BLaER1 treated with 17β-estradiol and CSF1 and Interleukin-3, amounts not matched to agents 10 nM and 100 nM (cell line): ENCODE measurements around the gene PRIM1.
"Not testable (repeated sequence)": the region's sequence is repeated elsewhere in the genome, so short reads cannot be mapped to it uniquely, and the experiment has no call there.

Experiments
- H3K27ac ChIP-seq, 11 experiments: shearing (Covaris generic); formaldehyde crosslinking; 2 replicates each; pipeline ENCODE4 v1.8.1; 2022
- H3K27me3 ChIP-seq, 11 experiments: shearing (Covaris generic); formaldehyde crosslinking; 2 replicates each; pipeline ENCODE4 v1.8.1; 2022
- H3K36me3 ChIP-seq, 11 experiments: shearing (Covaris generic); formaldehyde crosslinking; 2 replicates each; pipeline ENCODE4 v1.8.1; 2022
- H3K4me1 ChIP-seq, 10 experiments: shearing (Covaris generic); formaldehyde crosslinking; 2 replicates each; pipeline ENCODE4 v1.8.1; 2022
- H3K4me2 ChIP-seq, 11 experiments: shearing (Covaris generic); formaldehyde crosslinking; 2 replicates each; pipeline ENCODE4 v1.8.1; 2022
- H3K4me3 ChIP-seq, 10 experiments: shearing (Covaris generic); formaldehyde crosslinking; 2 replicates each; pipeline ENCODE4 v1.8.1; 2022
- H3K9ac ChIP-seq, 11 experiments: shearing (Covaris generic); formaldehyde crosslinking; 2 replicates each; pipeline ENCODE4 v1.8.1; 2022
- H3K9me3 ChIP-seq, 11 experiments: shearing (Covaris generic); formaldehyde crosslinking; replicated peaks in 1 of 11; 2 replicates each; pipeline ENCODE4 v1.8.1; 2022
- H4K20me1 ChIP-seq, 11 experiments: shearing (Covaris generic); formaldehyde crosslinking; 2 replicates each; pipeline ENCODE4 v1.8.1; 2022
- Cebpa-rat ChIP-seq, 11 experiments: shearing (Covaris generic); IDR thresholded peaks; 2 replicates each; pipeline ENCODE4 v1.8.1; 2022

Gene PRIM1

DNA sequence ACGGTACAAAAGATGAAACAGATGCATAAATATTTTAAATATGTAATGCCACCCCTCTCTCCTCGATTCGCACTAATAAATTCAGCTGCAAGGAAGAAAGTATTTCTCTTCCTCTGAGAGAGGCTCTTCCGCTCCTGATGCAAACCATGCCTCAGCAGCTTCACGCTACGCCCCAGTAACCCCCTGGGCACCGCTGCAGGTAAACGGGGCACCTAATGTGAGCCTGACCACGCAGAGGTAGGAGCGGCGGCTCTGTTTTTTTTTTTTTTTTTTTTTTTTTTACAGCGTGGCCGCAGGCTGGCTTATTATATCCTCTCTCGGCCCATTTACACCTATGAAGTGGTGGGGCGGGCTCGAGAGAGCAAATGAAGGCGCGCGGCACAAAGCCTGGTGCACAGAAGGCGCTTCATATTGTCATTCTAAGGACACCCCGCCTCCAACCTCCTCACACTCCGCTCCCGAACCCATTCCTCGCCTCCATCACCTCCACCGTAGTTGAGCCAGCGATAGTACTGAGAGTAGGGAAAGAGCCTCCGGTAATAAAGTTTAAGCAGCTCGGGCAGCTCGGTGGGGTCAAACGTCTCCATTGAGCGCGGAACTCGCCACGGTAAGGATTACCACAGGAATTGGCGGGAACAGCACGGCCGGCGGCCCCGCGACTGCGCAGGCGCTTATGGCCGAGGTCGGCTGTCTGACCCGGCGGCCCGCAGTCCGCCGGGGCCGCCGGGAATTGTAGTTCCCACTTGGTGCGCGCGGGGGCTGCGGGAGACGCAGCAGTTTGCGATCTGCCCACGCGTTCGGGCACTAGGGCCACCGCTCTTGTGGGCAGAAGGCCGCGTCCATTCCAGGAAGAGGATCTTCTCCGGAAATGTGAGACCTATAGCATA, at the start of gene PRIM1:
TSS of gene PRIM1 (minus strand) at position 612 of the 887 bp plus-strand sequence. CDS start at position 587, 25 bp downstream.
- Histone ChIP-seq H3K9me3 (no peaks in the 10 kb centered on the region), H3K27ac (peak within 1 kb of the TSS; percentile 8 to 96 (median 91); a peak in 20 of 22 replicates), H4K20me1 (no peaks in the 10 kb centered on the region; a peak in 1 of 22 replicates), H3K36me3 (peaks cover 0 to 32% (median 19%) of the 10 kb centered on the region in 11 experiments; a peak in 17 of 22 replicates), H3K27me3 (no peaks in the 10 kb centered on the region), H3K4me3 (peak within 1 kb of the TSS; percentile 67 to 91 (median 76)), H3K4me2 (peak within 1 kb of the TSS; percentile 77 to 97 (median 87)), H3K4me1 (peaks cover 24 to 40% (median 29%) of the 10 kb centered on the region in 10 experiments), H3K9ac (peak within 1 kb of the TSS; percentile 64 to 93 (median 87))
- TF ChIP-seq Cebpa-rat (IDR thresholded peaks at IDR 0.05): no peak

DNA sequence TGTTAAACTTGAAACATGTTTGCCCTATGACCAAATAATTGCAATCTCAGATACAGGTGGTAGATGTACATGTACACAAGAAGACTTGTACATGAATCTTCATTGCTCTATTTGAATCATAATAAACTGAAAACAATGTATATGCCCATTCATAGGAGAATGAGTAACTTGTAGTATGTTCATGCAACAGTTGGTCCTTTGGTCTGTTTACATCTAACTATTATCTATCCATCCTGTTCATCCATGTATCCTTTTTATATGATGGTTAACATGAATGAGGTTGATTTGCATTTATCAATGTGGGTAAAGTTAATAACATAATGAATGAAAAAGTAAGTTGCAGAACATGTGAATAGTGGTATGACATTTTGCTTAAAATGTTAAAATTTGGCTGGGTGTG, 48.1 kb upstream of the PRIM1 start:
- H4K20me1 ChIP-seq: no peaks in the 10 kb centered on the region
- no peaks in the 10 kb centered on the region for H3K36me3 ChIP-seq
- H3K4me3 ChIP-seq: no peak overlapping the region
- peaks cover 24 to 38% (median 30%) of the 10 kb centered on the region in 11 experiments; a peak in 21 of 22 replicates for H3K9me3 ChIP-seq
- H3K27ac ChIP-seq: no peak overlapping the region
- H3K4me1 ChIP-seq: no peaks in the 10 kb centered on the region
- no peak overlapping the region for H3K4me2 ChIP-seq
- TF ChIP-seq Cebpa-rat (IDR thresholded peaks at IDR 0.05): no peak
- no peak overlapping the region for H3K9ac ChIP-seq
- no peaks in the 10 kb centered on the region for H3K27me3 ChIP-seq

DNA sequence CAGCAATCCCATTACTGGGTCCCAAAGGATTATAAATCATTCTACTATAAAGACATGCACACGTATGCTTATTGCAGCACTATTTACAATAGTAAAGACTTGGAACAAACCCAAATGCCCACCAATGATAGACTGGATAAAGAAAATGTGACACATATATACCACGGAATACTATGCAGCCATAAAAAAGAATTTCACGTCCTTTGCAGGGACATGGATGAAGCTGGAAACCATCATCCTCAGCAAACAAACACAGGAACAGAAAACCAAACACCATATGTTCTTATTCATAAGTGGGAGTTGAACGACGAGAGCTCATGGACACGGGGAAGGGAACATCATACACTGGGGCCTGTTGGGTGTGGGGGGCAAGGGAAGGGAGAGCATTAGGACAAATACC, 47.2 kb upstream of the PRIM1 start:
- H3K27me3 ChIP-seq, H3K9ac ChIP-seq, H3K4me1 ChIP-seq, H3K27ac ChIP-seq, H3K4me3 ChIP-seq, H3K36me3 ChIP-seq, H3K4me2 ChIP-seq, H4K20me1 ChIP-seq: not testable (repeated sequence)
- H3K9me3 ChIP-seq: peaks cover 15 to 29% (median 21%) of the 10 kb centered on the region in 11 experiments; a peak in 20 of 22 replicates

DNA sequence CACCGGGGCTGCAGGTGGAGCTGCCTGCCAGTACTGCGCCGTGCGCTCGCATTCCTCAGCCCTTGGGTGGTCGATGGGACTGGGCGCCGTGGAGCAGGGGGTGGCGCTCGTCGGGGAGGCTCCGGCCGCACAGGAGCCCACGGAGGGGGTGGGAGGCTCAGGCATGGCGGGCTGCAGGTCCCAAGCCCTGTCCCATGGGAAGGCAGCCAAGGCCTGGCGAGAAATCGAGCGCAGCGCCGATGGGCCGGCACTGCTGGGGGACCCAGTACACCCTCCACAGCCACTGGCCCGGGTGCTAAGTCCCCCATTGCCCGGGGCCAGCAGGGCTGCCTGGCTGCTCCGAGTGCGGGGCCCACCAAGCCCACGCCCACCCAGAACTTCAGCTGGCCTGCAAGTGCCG, 43.7 kb upstream of the PRIM1 start:
- not testable (repeated sequence) for H3K4me2 ChIP-seq, H3K4me1 ChIP-seq, H3K36me3 ChIP-seq, H3K9ac ChIP-seq, H3K27me3 ChIP-seq, H3K4me3 ChIP-seq, H3K27ac ChIP-seq, H4K20me1 ChIP-seq
- peaks cover 8 to 23% (median 13%) of the 10 kb centered on the region in 11 experiments; a peak in 18 of 22 replicates for H3K9me3 ChIP-seq

DNA sequence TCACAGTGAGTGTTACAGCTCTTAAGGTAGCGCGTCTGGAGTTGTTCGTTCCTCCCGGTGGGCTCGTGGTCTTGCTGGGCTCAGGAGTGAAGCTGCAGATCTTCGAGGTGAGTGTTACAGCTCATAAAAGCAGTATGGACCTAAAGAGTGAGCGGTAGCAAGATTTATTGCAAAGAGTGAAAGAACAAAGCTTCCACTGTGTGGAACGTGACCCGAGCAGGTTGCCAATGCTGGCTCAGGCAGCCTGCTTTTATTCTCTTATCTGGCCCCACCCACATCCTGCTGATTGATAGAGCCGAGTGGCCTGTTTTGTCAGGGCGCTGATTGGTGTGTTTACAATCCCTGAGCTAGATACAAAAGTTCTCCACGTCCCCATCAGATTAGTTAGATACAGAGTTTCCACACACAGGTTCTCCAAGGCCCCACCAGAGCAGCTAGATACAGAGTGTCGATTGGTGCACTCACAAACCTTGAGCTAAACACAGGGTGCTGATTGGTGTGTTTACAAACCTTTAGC, 43.0 kb upstream of the PRIM1 start:
- H3K9me3 ChIP-seq: peaks cover 11 to 30% (median 20%) of the 10 kb centered on the region in 11 experiments; a peak in 21 of 22 replicates
- not testable (repeated sequence) for H3K27me3 ChIP-seq, H3K4me1 ChIP-seq, H3K4me3 ChIP-seq, H4K20me1 ChIP-seq, H3K4me2 ChIP-seq, H3K27ac ChIP-seq, H3K9ac ChIP-seq, H3K36me3 ChIP-seq

DNA sequence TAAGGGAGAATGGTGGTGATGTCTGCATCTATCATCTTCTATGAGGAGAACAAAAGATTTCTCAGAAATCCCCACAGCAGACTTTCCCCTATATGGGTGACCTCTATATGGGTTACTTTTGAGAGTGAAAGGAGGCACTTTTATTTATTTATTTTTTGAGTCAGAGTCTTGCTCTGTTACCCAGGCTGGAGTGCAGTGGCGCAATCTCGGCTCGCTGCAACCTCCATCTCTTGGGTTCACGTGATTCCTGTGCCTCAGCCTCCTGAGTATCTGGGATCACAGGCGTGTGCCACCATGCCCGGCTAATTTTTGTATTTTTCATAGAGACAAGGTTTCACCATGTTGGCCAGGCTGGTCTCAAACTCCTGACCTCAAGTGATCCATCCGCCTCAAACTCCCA, 41.0 kb upstream of the PRIM1 start:
- H3K36me3 ChIP-seq, H3K4me1 ChIP-seq, H3K4me2 ChIP-seq, H3K27ac ChIP-seq, H3K4me3 ChIP-seq, H3K27me3 ChIP-seq, H3K9ac ChIP-seq, H4K20me1 ChIP-seq: not testable (repeated sequence)
- peaks cover 4 to 33% (median 23%) of the 10 kb centered on the region in 11 experiments; a peak in 21 of 22 replicates for H3K9me3 ChIP-seq

DNA sequence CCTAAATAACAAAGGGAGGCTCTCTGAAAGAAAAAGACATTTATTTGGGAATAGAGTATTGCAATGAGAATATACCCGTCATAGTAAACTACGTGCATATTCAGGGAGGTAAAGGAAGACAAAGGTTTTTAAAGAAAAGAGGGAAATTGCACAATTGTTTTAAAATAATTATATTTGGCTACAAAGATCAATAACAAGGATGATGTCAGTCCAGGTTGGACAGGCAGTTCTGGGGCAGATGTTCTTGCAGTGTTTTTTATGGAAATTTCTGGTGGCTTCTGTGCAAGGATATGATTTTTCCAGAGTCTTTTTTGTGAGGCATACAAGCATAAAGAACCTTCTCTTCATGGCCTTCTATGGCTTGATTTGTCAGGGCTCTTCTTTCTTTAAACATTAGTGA, 40.6 kb upstream of the PRIM1 start:
- H3K36me3 ChIP-seq: no peaks in the 10 kb centered on the region
- H3K27ac ChIP-seq: no peak overlapping the region
- H3K4me1 ChIP-seq: no peaks in the 10 kb centered on the region
- no peak overlapping the region for H3K9ac ChIP-seq
- H3K4me3 ChIP-seq: no peak overlapping the region
- TF ChIP-seq Cebpa-rat (IDR thresholded peaks at IDR 0.05): no peak
- peaks cover 2 to 28% (median 19%) of the 10 kb centered on the region in 11 experiments; a peak in 21 of 22 replicates for H3K9me3 ChIP-seq
- no peaks in the 10 kb centered on the region for H4K20me1 ChIP-seq
- H3K4me2 ChIP-seq: no peak overlapping the region
- no peaks in the 10 kb centered on the region for H3K27me3 ChIP-seq

DNA sequence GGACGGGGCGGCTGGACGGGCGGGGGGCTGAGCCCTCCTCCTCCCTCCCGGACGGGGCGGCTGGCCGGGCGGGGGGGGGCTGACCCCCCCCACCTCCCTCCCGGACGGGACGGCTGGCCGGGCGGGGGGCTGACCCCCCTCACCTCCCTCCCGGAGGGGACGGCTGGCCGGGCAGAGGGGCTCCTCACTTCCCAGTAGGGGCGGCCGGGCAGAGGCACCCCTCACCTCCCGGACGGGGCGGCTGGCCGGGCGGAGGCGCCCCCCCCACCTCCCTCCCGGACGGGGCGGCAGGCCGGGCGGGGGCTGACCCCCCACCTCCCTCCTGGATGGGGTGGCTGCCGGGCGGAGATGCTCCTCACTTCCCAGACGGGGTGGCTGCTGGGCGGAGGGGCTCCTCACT, 37.3 kb upstream of the PRIM1 start:
- H3K9ac ChIP-seq, H3K4me2 ChIP-seq, H3K27me3 ChIP-seq, H3K4me3 ChIP-seq, H3K36me3 ChIP-seq, H3K27ac ChIP-seq, H3K4me1 ChIP-seq, H4K20me1 ChIP-seq: not testable (repeated sequence)
- H3K9me3 ChIP-seq: peaks cover 13 to 34% (median 28%) of the 10 kb centered on the region in 11 experiments; a peak in 20 of 22 replicates

DNA sequence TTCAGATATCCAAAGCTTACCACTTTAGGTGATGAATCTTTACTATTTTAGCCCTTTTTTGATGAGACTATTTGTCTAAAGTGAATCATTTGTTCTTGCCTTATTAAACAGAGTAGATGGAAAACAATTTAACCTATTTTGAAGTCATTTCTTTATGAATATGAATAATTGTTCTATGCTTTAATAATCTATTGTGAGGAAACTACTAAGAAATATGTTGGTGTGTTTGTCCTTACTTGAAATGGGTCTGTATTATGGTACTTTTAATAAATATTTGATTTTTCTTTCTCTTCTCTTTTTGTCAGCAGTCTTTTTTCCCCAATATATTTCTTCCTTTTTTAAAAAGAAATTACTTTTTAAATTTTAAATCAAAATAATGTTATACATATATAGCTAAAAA, 35.4 kb upstream of the PRIM1 start:
- Histone ChIP-seq H3K9me3 (peaks cover 13 to 48% (median 37%) of the 10 kb centered on the region in 11 experiments; a peak in 21 of 22 replicates), H3K4me1 (peaks cover 0 to under 1% (median 0%) of the 10 kb centered on the region in 10 experiments; a peak in 1 of 20 replicates), H4K20me1 (no peaks in the 10 kb centered on the region), H3K4me2 (no peak overlapping the region), H3K36me3 (no peaks in the 10 kb centered on the region), H3K27ac (no peak overlapping the region), H3K4me3 (no peak overlapping the region), H3K9ac (no peak overlapping the region), H3K27me3 (no peaks in the 10 kb centered on the region)
- TF ChIP-seq Cebpa-rat (IDR thresholded peaks at IDR 0.05): no peak

DNA sequence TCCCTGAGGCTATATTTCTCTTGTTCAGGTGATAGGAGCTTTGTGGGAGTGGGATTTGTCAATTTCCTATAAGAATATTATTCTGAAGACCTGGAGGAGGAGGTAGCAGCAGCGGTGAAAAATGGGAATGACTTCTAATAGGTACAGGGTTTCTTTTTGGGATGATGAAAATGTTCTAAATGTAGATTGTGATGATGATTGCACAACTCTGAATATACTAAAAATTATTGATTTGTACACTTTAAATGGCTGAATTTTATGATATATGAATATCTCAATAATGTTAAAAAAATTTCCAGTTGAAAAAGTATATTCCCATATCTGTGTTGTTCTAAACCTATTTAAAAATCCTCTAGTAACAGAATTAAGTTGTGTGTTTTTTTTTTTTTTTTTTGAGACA, 33.8 kb upstream of the PRIM1 start:
- H3K27me3 ChIP-seq: no peaks in the 10 kb centered on the region
- H3K4me3 ChIP-seq: no peak overlapping the region
- H3K36me3 ChIP-seq: no peaks in the 10 kb centered on the region
- H3K4me2 ChIP-seq: no peak overlapping the region
- no peak overlapping the region for H3K9ac ChIP-seq
- no peak for TF ChIP-seq Cebpa-rat (IDR thresholded peaks at IDR 0.05)
- H3K4me1 ChIP-seq: peaks cover 0 to 13% (median 6%) of the 10 kb centered on the region in 10 experiments; a peak in 9 of 20 replicates
- no peak overlapping the region for H3K27ac ChIP-seq
- peaks cover 13 to 54% (median 34%) of the 10 kb centered on the region in 11 experiments; a peak in 21 of 22 replicates for H3K9me3 ChIP-seq
- no peaks in the 10 kb centered on the region for H4K20me1 ChIP-seq
